Activated gamma-delta T cell treated with Interleukin-2 at 50 U/mL for 16 hours (primary cell): ENCODE data around the gene ERBB4.

Source experiments
- DNase-seq: peaks from one replicate; pipeline ENCODE4 v3.0.0-alpha.2; 2020

ERBB4 gene

GRCh38 chr2:211875488-211875887 lies 663.1 kb downstream of the ERBB4 start:
- DNase-seq, result no peak

GRCh38 chr2:211868996-211869533 lies 669.5 kb downstream of the ERBB4 start:
- no peak for DNase-seq

- DNase-seq, result no peak
Measured at GRCh38 chr2:211867845-211868451, 670.7 kb downstream of the ERBB4 start.

- no peak for DNase-seq
Measured at GRCh38 chr2:211864328-211864727, 674.3 kb downstream of the ERBB4 start.

GRCh38 chr2:211860224-211860623 lies 678.4 kb downstream of the ERBB4 start:
- DNase-seq, result no peak

- no peak for DNase-seq
Measured at GRCh38 chr2:211854832-211855231, 683.8 kb downstream of the ERBB4 start.

GRCh38 chr2:211846714-211847113 lies 691.9 kb downstream of the ERBB4 start:
- DNase-seq, result no peak

GRCh38 chr2:211846036-211846400 lies 692.6 kb downstream of the ERBB4 start:
- no peak for DNase-seq

GRCh38 chr2:211845338-211846035 lies 693.1 kb downstream of the ERBB4 start:
- no peak for DNase-seq

- no peak for DNase-seq
Measured at GRCh38 chr2:211837706-211838105, 700.9 kb downstream of the ERBB4 start.

GRCh38 chr2:211837206-211837605 lies 701.4 kb downstream of the ERBB4 start:
- DNase-seq, result no peak

- no peak for DNase-seq
Measured at GRCh38 chr2:211836409-211836808, 702.2 kb downstream of the ERBB4 start.

GRCh38 chr2:211835695-211836094 lies 702.9 kb downstream of the ERBB4 start:
- no peak for DNase-seq

- DNase-seq, result no peak
Measured at GRCh38 chr2:211833582-211834279, 704.9 kb downstream of the ERBB4 start.

- no peak for DNase-seq
Measured at GRCh38 chr2:211829725-211830124, 708.9 kb downstream of the ERBB4 start.

- no peak for DNase-seq
Measured at GRCh38 chr2:211823886-211824479, 714.6 kb downstream of the ERBB4 start.

- no peak for DNase-seq
Measured at GRCh38 chr2:211822686-211823335, 715.8 kb downstream of the ERBB4 start.

- no peak for DNase-seq
Measured at GRCh38 chr2:211816754-211817153, 721.8 kb downstream of the ERBB4 start.

- no peak for DNase-seq
Measured at GRCh38 chr2:211812587-211812986, 726.0 kb downstream of the ERBB4 start.

GRCh38 chr2:211802666-211803065 lies 735.9 kb downstream of the ERBB4 start:
- no peak for DNase-seq

GRCh38 chr2:211800001-211800400 lies 738.6 kb downstream of the ERBB4 start:
- no peak for DNase-seq

- no peak for DNase-seq
Measured at GRCh38 chr2:211798868-211799267, 739.7 kb downstream of the ERBB4 start.

GRCh38 chr2:211793690-211794089 lies 744.9 kb downstream of the ERBB4 start:
- DNase-seq, result no peak
